ENCODE data around the gene IBSP.

Gene IBSP

GRCh38 chr4:87846226-87846625, 46.9 kb downstream of the IBSP start:
- DNase-seq (ENCODE audit: low spot score) = no peak
- TF ChIP-seq CTCF (IDR thresholded peaks at IDR 0.05; ENCODE audit: extremely low read depth, missing control alignments) = no peak

GRCh38 chr4:87848622-87849351, 49.4 kb downstream of the IBSP start:
- DNase-seq (ENCODE audit: low spot score) = peak; percentile 47
- TF ChIP-seq CTCF (IDR thresholded peaks at IDR 0.05; ENCODE audit: extremely low read depth, missing control alignments) = peak; percentile 14

GRCh38 chr4:87849612-87850011, 50.3 kb downstream of the IBSP start:
- no peak for DNase-seq (ENCODE audit: low spot score)
- no peak for TF ChIP-seq CTCF (IDR thresholded peaks at IDR 0.05; ENCODE audit: extremely low read depth, missing control alignments)

GRCh38 chr4:87851332-87851731, 52.0 kb downstream of the IBSP start:
- no peak for TF ChIP-seq CTCF (IDR thresholded peaks at IDR 0.05; ENCODE audit: extremely low read depth, missing control alignments)
- DNase-seq (ENCODE audit: low spot score) = no peak

- no peak for TF ChIP-seq CTCF (IDR thresholded peaks at IDR 0.05; ENCODE audit: extremely low read depth, missing control alignments)
- no peak for DNase-seq (ENCODE audit: low spot score)
These were observed 52.6 kb downstream of the IBSP start for GRCh38 chr4:87851953-87852352.

GRCh38 chr4:87853108-87853507, 53.8 kb downstream of the IBSP start:
- no peak for TF ChIP-seq CTCF (IDR thresholded peaks at IDR 0.05; ENCODE audit: extremely low read depth, missing control alignments)
- DNase-seq (ENCODE audit: low spot score) = peak; percentile 32

- no peak for TF ChIP-seq CTCF (IDR thresholded peaks at IDR 0.05; ENCODE audit: extremely low read depth, missing control alignments)
- DNase-seq (ENCODE audit: low spot score) = no peak
These were observed 54.5 kb downstream of the IBSP start for GRCh38 chr4:87853891-87854290.

Measured in GM20000 (cell line).